ENCODE measurements around the gene ARL17A.
"Not testable (repeated sequence)": the region's sequence is repeated elsewhere in the genome, so short reads cannot be mapped to it uniquely, and the experiment has no call there.

DNA sequence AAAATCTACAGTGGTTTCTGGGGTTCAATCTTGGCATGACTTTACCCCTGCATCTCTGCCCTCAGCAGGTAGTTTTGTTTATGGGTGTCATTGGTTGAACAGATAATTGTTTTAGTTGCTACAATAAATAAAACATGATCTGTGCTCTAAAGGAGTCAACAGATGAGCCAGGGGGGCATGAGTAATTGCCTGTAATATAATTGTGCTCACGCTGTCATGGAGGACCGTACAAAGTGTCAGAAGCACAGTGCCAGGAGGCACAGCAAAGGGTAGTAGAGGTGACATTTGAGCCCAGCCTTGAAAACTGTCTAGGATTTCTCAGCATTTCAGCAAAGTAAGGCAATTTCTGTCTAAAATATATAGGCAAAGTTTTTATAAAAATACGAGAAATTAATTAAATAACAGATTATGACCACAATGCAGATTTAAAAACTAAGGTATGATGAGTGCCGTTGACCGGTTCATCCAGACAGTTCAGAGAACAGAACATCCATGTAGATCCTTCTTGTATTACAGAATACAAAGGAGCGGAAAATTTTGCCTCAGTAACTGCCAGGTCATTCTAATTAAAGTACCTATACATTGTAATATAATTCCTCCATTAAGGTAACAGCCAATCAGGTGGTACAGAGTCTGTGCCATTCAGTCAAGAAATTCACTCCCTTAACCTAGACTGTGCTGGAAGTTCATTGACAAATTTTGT is 79.9 kb downstream of the ARL17A start:
- TF ChIP-seq, protein P1, sequence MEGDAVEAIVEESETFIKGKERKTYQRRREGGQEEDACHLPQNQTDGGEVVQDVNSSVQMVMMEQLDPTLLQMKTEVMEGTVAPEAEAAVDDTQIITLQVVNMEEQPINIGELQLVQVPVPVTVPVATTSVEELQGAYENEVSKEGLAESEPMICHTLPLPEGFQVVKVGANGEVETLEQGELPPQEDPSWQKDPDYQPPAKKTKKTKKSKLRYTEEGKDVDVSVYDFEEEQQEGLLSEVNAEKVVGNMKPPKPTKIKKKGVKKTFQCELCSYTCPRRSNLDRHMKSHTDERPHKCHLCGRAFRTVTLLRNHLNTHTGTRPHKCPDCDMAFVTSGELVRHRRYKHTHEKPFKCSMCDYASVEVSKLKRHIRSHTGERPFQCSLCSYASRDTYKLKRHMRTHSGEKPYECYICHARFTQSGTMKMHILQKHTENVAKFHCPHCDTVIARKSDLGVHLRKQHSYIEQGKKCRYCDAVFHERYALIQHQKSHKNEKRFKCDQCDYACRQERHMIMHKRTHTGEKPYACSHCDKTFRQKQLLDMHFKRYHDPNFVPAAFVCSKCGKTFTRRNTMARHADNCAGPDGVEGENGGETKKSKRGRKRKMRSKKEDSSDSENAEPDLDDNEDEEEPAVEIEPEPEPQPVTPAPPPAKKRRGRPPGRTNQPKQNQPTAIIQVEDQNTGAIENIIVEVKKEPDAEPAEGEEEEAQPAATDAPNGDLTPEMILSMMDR (IDR thresholded peaks at IDR 0.05; ENCODE audit: low read depth, low read length), result not testable (repeated sequence)
- TF ChIP-seq POLR2A (IDR thresholded peaks at IDR 0.05; ENCODE audit: extremely low read depth, insufficient read length); MYC (IDR thresholded peaks at IDR 0.05; ENCODE audit: low read depth, low read length): not testable (repeated sequence)
- TF ChIP-seq, protein P2, sequence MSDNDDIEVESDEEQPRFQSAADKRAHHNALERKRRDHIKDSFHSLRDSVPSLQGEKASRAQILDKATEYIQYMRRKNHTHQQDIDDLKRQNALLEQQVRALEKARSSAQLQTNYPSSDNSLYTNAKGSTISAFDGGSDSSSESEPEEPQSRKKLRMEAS (IDR thresholded peaks at IDR 0.05; ENCODE audit: low read depth, low read length), result not testable (repeated sequence)

Measured in NB4 (cell line).